ENCODE measurements around the gene DGKK.
A peak's percentile ranks its signal among the peaks of the same experiment; 100 is the strongest.
"Not testable (repeated sequence)": the region's sequence is repeated elsewhere in the genome, so short reads cannot be mapped to it uniquely, and the experiment has no call there.

Gene DGKK

GRCh38 chrX:50430917-50431575 is 39.6 kb downstream of the DGKK start:
- no peak for DNase-seq

GRCh38 chrX:50428174-50428573 is 42.5 kb downstream of the DGKK start:
- no peak for DNase-seq

GRCh38 chrX:50407976-50408375 is 62.6 kb downstream of the DGKK start:
- no peak for DNase-seq

- DNase-seq, result no peak
Observed at GRCh38 chrX:50403903-50404302, 66.7 kb downstream of the DGKK start.

- DNase-seq, result no peak
Observed at GRCh38 chrX:50402886-50403285, 67.7 kb downstream of the DGKK start.

GRCh38 chrX:50393902-50394301 is 76.7 kb downstream of the DGKK start:
- DNase-seq, result peak; percentile 0

- DNase-seq, result no peak
Observed at GRCh38 chrX:50386520-50386919, 84.1 kb downstream of the DGKK start.

- no peak for DNase-seq
Observed at GRCh38 chrX:50381729-50382415, 88.8 kb downstream of the DGKK start.

- DNase-seq, result no peak
Observed at GRCh38 chrX:50375481-50376267, 95.0 kb downstream of the DGKK start.

GRCh38 chrX:50372966-50373365 is 97.7 kb downstream of the DGKK start:
- no peak for DNase-seq

- DNase-seq, result no peak
Observed at GRCh38 chrX:50343917-50344316, 126.7 kb downstream of the DGKK start.

- peak; percentile 81 for DNase-seq
Observed at GRCh38 chrX:50333308-50333707, 137.3 kb downstream of the DGKK start.

GRCh38 chrX:50332668-50333067 is 138.0 kb downstream of the DGKK start:
- not testable (repeated sequence) for DNase-seq

- DNase-seq, result peak; percentile 29
Observed at GRCh38 chrX:50327235-50327634, 143.4 kb downstream of the DGKK start.

Measured in NCI-H1092 treated with DMSO at 0.1 percent for 48 hours (cell line).